Neuronal stem cell (in vitro differentiated cells): ENCODE results near the gene CENPC.
"Not testable (repeated sequence)": the region's sequence is repeated elsewhere in the genome, so short reads cannot be mapped to it uniquely, and the experiment has no call there.

Source experiments
- DNase-seq: peaks from one replicate; pipeline ENCODE4 v3.0.0-alpha.2; 2013; ENCODE audit warnings: low spot score
- H2AFZ ChIP-seq: one replicate; pipeline ENCODE4 v1.6.1; 2013; ENCODE audit warnings: mild to moderate bottlenecking, low read length, inconsistent platforms
- H2AK5ac ChIP-seq: 2 replicates; pipeline ENCODE4 v1.6.1; 2013; ENCODE audit warnings: low read depth, mild to moderate bottlenecking, inconsistent platforms, low read length, moderate library complexity, mixed read lengths
- H2BK120ac ChIP-seq: 2 replicates; pipeline ENCODE4 v1.6.1; 2013; ENCODE audit warnings: low read depth, mild to moderate bottlenecking, inconsistent platforms, low read length, moderate library complexity, mixed read lengths
- H2BK12ac ChIP-seq: one replicate; pipeline ENCODE4 v1.6.1; 2013; ENCODE audit warnings: low read length, inconsistent platforms
- H2BK15ac ChIP-seq: 2 replicates; pipeline ENCODE4 v1.6.1; 2013; ENCODE audit warnings: mild to moderate bottlenecking, low read length, inconsistent platforms, mixed read lengths
- H2BK5ac ChIP-seq: one replicate; pipeline ENCODE4 v1.6.1; 2013; ENCODE audit warnings: inconsistent platforms, mild to moderate bottlenecking, low read length, moderate library complexity
- H3K14ac ChIP-seq: one replicate; pipeline ENCODE4 v1.6.1; 2013; ENCODE audit warnings: low read length, inconsistent platforms
- H3K18ac ChIP-seq: 2 replicates; pipeline ENCODE4 v1.6.1; 2013; ENCODE audit warnings: low read length, inconsistent platforms
- H3K23ac ChIP-seq: 2 replicates; pipeline ENCODE4 v1.6.1; 2013; ENCODE audit warnings: low read depth, mild to moderate bottlenecking, mixed read lengths, low read length, inconsistent platforms; ENCODE audit not compliant: poor library complexity
- H3K27ac ChIP-seq: replicated peaks from 3 replicates; pipeline ENCODE4 v1.5.1; 2013; ENCODE audit warnings: low read length, inconsistent platforms
- H3K27me3 ChIP-seq, 3 experiments: 2 replicates each; pipeline ENCODE4 v1.6.1; 2013; ENCODE audit warnings: low read length in 3 of 3, mild to moderate bottlenecking in 2 of 3, inconsistent platforms in 1 of 3, low read depth in 1 of 3, mixed read lengths in 1 of 3, moderate library complexity in 1 of 3; ENCODE audit not compliant: control insufficient read depth in 3 of 3, insufficient read depth in 3 of 3
- H3K36me3 ChIP-seq, 2 donors: replicated peaks in 1 of 2; 2 replicates each; pipeline ENCODE4 v1.6.1; 2013; ENCODE audit warnings: low read length in 2 of 2; ENCODE audit not compliant: control insufficient read depth in 2 of 2, insufficient read depth in 2 of 2
- H3K4ac ChIP-seq: 2 replicates; pipeline ENCODE4 v1.6.1; 2013; ENCODE audit warnings: inconsistent platforms, mild to moderate bottlenecking, low read length, moderate library complexity
- H3K4me1 ChIP-seq, 2 donors: 1 replicate in 1 of 2; 2 replicates in 1 of 2; pipeline ENCODE4 v1.6.1; 2013; ENCODE audit warnings: low read length in 2 of 2, low read depth in 1 of 2; ENCODE audit not compliant: control insufficient read depth in 2 of 2, insufficient read depth in 1 of 2
- H3K4me2 ChIP-seq: one replicate; pipeline ENCODE4 v1.6.1; 2013; ENCODE audit warnings: mild to moderate bottlenecking, low read length, inconsistent platforms; ENCODE audit not compliant: insufficient read depth, poor library complexity, severe bottlenecking
- H3K4me3 ChIP-seq, 2 donors: 2 replicates each; pipeline ENCODE4 v1.5.1; 2013; ENCODE audit warnings: low read length in 2 of 2, mild to moderate bottlenecking in 2 of 2, inconsistent platforms in 1 of 2, moderate library complexity in 1 of 2
- H3K79me1 ChIP-seq: one replicate; pipeline ENCODE4 v1.6.1; 2013; ENCODE audit warnings: low read depth, mild to moderate bottlenecking, inconsistent platforms, low read length, moderate library complexity
- H3K9ac ChIP-seq: one replicate; pipeline ENCODE4 v1.6.1; 2013; ENCODE audit warnings: mild to moderate bottlenecking, low read depth, low read length, inconsistent platforms; ENCODE audit not compliant: poor library complexity
- H3K9me3 ChIP-seq, 2 donors: replicated peaks in 1 of 2; 2 replicates each; pipeline versions ENCODE3 to v1.6.1; 2013; ENCODE audit warnings: low read length in 2 of 2, mild to moderate bottlenecking in 2 of 2, inconsistent platforms in 1 of 2, low read depth in 1 of 2, mixed read lengths in 1 of 2, moderate library complexity in 1 of 2; ENCODE audit not compliant: control insufficient read depth in 2 of 2, insufficient read depth in 1 of 2
- H4K8ac ChIP-seq: one replicate; pipeline ENCODE4 v1.6.1; 2013; ENCODE audit warnings: low read depth, mild to moderate bottlenecking, inconsistent platforms, low read length, moderate library complexity
- H4K91ac ChIP-seq: one replicate; pipeline ENCODE4 v1.6.1; 2013; ENCODE audit warnings: low read length, low read depth, mild to moderate bottlenecking, inconsistent platforms; ENCODE audit not compliant: poor library complexity
- WGBS, 2 donors: extraction: QIAGEN DNeasy Blood & Tissue Kit; methylation state at CpG; one replicate each; pipeline ENCODE4 v1.1.7; 2013; ENCODE audit warnings: missing lambda C conversion rate in 2 of 2, mixed read lengths in 1 of 2; ENCODE audit not compliant: insufficient read length in 2 of 2, insufficient replicate concordance in 1 of 2; ENCODE audit errors: extremely low coverage in 2 of 2; 5-methylcytosine and 5-hydroxymethylcytosine counted together

CENPC gene

GRCh38 chr4:67460574-67460973 is 84.7 kb downstream of the CENPC start:
- Histone ChIP-seq H4K91ac (no peak overlapping the region), H2AK5ac (no peak overlapping the region), H3K4me2 (no peak overlapping the region), H3K27me3 (no peaks in the 10 kb centered on the region), H2BK120ac (no peak overlapping the region), H2BK12ac (no peak overlapping the region), H4K8ac (no peak overlapping the region), H3K27ac (no peak overlapping the region), H2BK15ac (no peak overlapping the region), H3K18ac (no peak overlapping the region), H3K4ac (no peak overlapping the region), H3K4me1 (no peaks in the 10 kb centered on the region), H3K79me1 (no peaks in the 10 kb centered on the region), H3K9me3 (peaks cover 1 to 9% of the 10 kb centered on the region in 2 donors), H2BK5ac (no peak overlapping the region), H3K36me3 (peaks cover 5 to 15% of the 10 kb centered on the region in 2 donors), H2AFZ (no peak overlapping the region), H3K14ac (no peak overlapping the region), H3K23ac (no peak overlapping the region), H3K4me3 (no peak overlapping the region), H3K9ac (no peak overlapping the region)
- no CpG with 5 or more reads among the region's 2 CpGs for WGBS, 2 donors
- DNase-seq = no peak

DNA sequence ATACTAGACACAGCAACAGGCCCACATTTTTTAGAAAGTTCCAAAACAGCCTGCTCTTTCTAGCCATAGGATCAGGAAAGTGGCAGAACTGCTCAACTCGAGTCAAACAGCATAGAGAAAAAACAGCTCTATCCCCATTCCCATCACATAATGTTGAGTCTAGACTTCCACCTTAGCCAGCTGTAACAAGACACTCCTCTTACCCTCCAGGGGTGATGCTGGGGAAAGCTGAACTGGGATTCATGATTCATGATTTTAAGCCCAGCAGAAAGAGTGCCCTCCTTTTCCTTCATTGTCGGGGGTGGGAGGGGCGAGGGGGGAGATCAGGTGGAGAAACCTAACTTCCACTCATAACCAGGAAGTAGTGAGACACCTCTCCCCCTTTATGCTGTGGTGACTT is 86.1 kb downstream of the CENPC start:
- H3K9me3 ChIP-seq = peaks cover 1 to 9% of the 10 kb centered on the region in 2 donors
- H2BK15ac ChIP-seq = no peak overlapping the region
- H3K27me3 ChIP-seq = no peaks in the 10 kb centered on the region
- H2BK12ac ChIP-seq = no peak overlapping the region
- no peaks in the 10 kb centered on the region for H3K4me1 ChIP-seq
- no peak overlapping the region for H3K27ac ChIP-seq
- no peak overlapping the region for H3K23ac ChIP-seq
- WGBS, 2 donors = no CpG with 5 or more reads among the region's 3 CpGs
- H4K8ac ChIP-seq = no peak overlapping the region
- H3K14ac ChIP-seq = no peak overlapping the region
- H2BK5ac ChIP-seq = no peak overlapping the region
- H3K36me3 ChIP-seq = peaks cover 0 to 26% of the 10 kb centered on the region in 2 donors
- no peak overlapping the region for H2BK120ac ChIP-seq
- no peak overlapping the region for H3K4ac ChIP-seq
- H3K79me1 ChIP-seq = no peaks in the 10 kb centered on the region
- no peak overlapping the region for H2AFZ ChIP-seq
- no peak overlapping the region for H4K91ac ChIP-seq
- DNase-seq = no peak
- H3K18ac ChIP-seq = no peak overlapping the region
- no peak overlapping the region for H2AK5ac ChIP-seq
- H3K4me3 ChIP-seq = no peak overlapping the region
- H3K9ac ChIP-seq = no peak overlapping the region
- H3K4me2 ChIP-seq = no peak overlapping the region

GRCh38 chr4:67456577-67457196 is 88.6 kb downstream of the CENPC start:
- Histone ChIP-seq H3K36me3 (peaks cover 0 to 24% of the 10 kb centered on the region in 2 donors), H3K4me2 (no peak overlapping the region), H4K91ac (no peak overlapping the region), H2AK5ac (no peak overlapping the region), H3K4me1 (no peaks in the 10 kb centered on the region), H3K27me3 (no peaks in the 10 kb centered on the region), H2BK15ac (no peak overlapping the region), H3K4me3 (no peak overlapping the region), H3K4ac (no peak overlapping the region), H3K27ac (no peak overlapping the region), H2BK12ac (no peak overlapping the region), H3K18ac (no peak overlapping the region), H2BK120ac (no peak overlapping the region), H3K9me3 (peaks cover 1 to 9% of the 10 kb centered on the region in 2 donors), H3K9ac (no peak overlapping the region), H2AFZ (no peak overlapping the region), H3K79me1 (no peaks in the 10 kb centered on the region), H4K8ac (no peak overlapping the region), H3K14ac (no peak overlapping the region), H3K23ac (no peak overlapping the region), H2BK5ac (no peak overlapping the region)
- DNase-seq = no peak
- WGBS, 2 donors = no CpG with 5 or more reads among the region's 5 CpGs

- peaks cover 0 to 27% of the 10 kb centered on the region in 2 donors for H3K36me3 ChIP-seq
- not testable (repeated sequence) for H3K4me1 ChIP-seq, H2BK5ac ChIP-seq, H3K27me3 ChIP-seq, DNase-seq, H3K79me1 ChIP-seq, H3K18ac ChIP-seq, H3K14ac ChIP-seq, H2AK5ac ChIP-seq, H2BK15ac ChIP-seq, H4K91ac ChIP-seq, H3K23ac ChIP-seq, H3K9ac ChIP-seq, H2BK120ac ChIP-seq, H3K4ac ChIP-seq, H3K27ac ChIP-seq, H4K8ac ChIP-seq, H3K4me3 ChIP-seq, H2AFZ ChIP-seq, H3K9me3 ChIP-seq, H3K4me2 ChIP-seq, H2BK12ac ChIP-seq
- WGBS, 2 donors = no CpG with 5 or more reads among the region's 2 CpGs
These were observed 92.5 kb downstream of the CENPC start for GRCh38 chr4:67452846-67453205.
